SK-N-SH (cell line): ENCODE results near the gene NGLY1. TPM values are rescaled to one million over a fixed set of nuclear protein-coding genes. Genes with fewer than 3 reads are reported as not detected.

Experiments
- CTCF ChIA-PET: fragments of 300-600, 350-600 bp; formaldehyde crosslinking; extraction: SDS; loops from one replicate; lab custom pipeline; 2021; lab: Yijun Ruan, JAX
- POLR2A ChIA-PET: fragments of 350-600 bp; sonication (Branson Sonifier 250); formaldehyde crosslinking; extraction: SDS; loops from one replicate; lab custom pipeline; 2020; ENCODE audit warnings: antibody characterized with exemption, inconsistent platforms; lab: Yijun Ruan, JAX
- DNase-seq: peaks from one replicate; pipeline ENCODE4 v3.0.0; 2012
- H2AFZ ChIP-seq: fragments of 200-600 bp; sonication (generic); 2 replicates; pipeline ENCODE4 v1.8.1; 2016; ENCODE audit warnings: antibody characterized with exemption, mild to moderate bottlenecking, low read depth
- H3F3A ChIP-seq: fragments of 200-600 bp; sonication (generic); replicated peaks from 2 replicates; pipeline ENCODE3; 2016; ENCODE audit warnings: antibody characterized with exemption, mild to moderate bottlenecking; ENCODE audit not compliant: insufficient read depth
- H3K27ac ChIP-seq, 2 experiments: fragments of 200-500 bp in 1 of 2; fragments of 200-600 bp in 1 of 2; sonication (Bioruptor generic) in 1 of 2; sonication (generic), shearing (Covaris generic) in 1 of 2; 2 replicates each; pipeline versions ENCODE4 v1.5.1 to v1.6.1; 2014 to 2016; ENCODE audit warnings: low read depth in 2 of 2, inconsistent platforms in 1 of 2, low read length in 1 of 2, mild to moderate bottlenecking in 1 of 2, mixed read lengths in 1 of 2
- H3K27me3 ChIP-seq: fragments of 200-600 bp; sonication (generic), shearing (Covaris generic); 2 replicates; pipeline ENCODE4 v1.6.1; 2016; ENCODE audit warnings: mixed run types; ENCODE audit not compliant: insufficient read depth
- H3K36me3 ChIP-seq, 2 experiments: fragments of 200-500 bp in 1 of 2; fragments of 200-600 bp in 1 of 2; sonication (Bioruptor generic) in 1 of 2; sonication (generic) in 1 of 2; replicated peaks in 1 of 2; 2 replicates each; pipeline versions ENCODE3 to v1.5.1; 2014 to 2016; ENCODE audit warnings: low read length in 1 of 2, mild to moderate bottlenecking in 1 of 2; ENCODE audit not compliant: insufficient read depth in 2 of 2, control insufficient read depth in 1 of 2
- H3K4me1 ChIP-seq, 2 experiments: fragments of 200-500 bp in 1 of 2; fragments of 200-600 bp in 1 of 2; sonication (Bioruptor generic) in 1 of 2; sonication (generic), shearing (Covaris generic) in 1 of 2; 2 replicates each; pipeline versions ENCODE4 v1.5.1 to v1.6.1; 2014 to 2016; ENCODE audit warnings: low read depth in 1 of 2, low read length in 1 of 2, mixed run types in 1 of 2; ENCODE audit not compliant: insufficient read depth in 2 of 2, control insufficient read depth in 1 of 2
- H3K4me2 ChIP-seq: fragments of 200-600 bp; sonication (generic), shearing (Covaris generic); 2 replicates; pipeline ENCODE4 v1.6.1; 2017; ENCODE audit warnings: mixed run types
- H3K4me3 ChIP-seq, 2 experiments: fragments of 200-500 bp in 1 of 2; fragments of 200-600 bp in 1 of 2; sonication (Bioruptor generic) in 1 of 2; sonication (generic), shearing (Covaris generic) in 1 of 2; 2 replicates each; pipeline versions ENCODE4 v1.5.1 to v1.8.1; 2014 to 2016; ENCODE audit warnings: low read depth in 2 of 2, inconsistent platforms in 1 of 2, low read length in 1 of 2, mild to moderate bottlenecking in 1 of 2, mixed read lengths in 1 of 2, moderate library complexity in 1 of 2
- H3K79me2 ChIP-seq: fragments of 200-600 bp; sonication (generic); 2 replicates; pipeline ENCODE4 v1.8.1; 2017; ENCODE audit warnings: mild to moderate bottlenecking; ENCODE audit not compliant: insufficient read depth
- H3K9ac ChIP-seq: fragments of 200-600 bp; sonication (generic); 2 replicates; pipeline ENCODE4 v1.6.1; 2017; ENCODE audit warnings: mixed run types
- H3K9me2 ChIP-seq: fragments of 200-600 bp; sonication (generic); 2 replicates; pipeline ENCODE4 v1.6.1; 2017; ENCODE audit warnings: mixed run types
- H3K9me3 ChIP-seq: fragments of 200-600 bp; sonication (generic); 2 replicates; pipeline ENCODE4 v1.6.1; 2017; ENCODE audit warnings: mixed run types, mild to moderate bottlenecking, moderate library complexity
- H4K20me1 ChIP-seq: fragments of 200-600 bp; sonication (generic); 2 replicates; pipeline ENCODE4 v1.6.1; 2017; ENCODE audit warnings: mild to moderate bottlenecking, mixed run types; ENCODE audit not compliant: insufficient read depth
- CHD2 ChIP-seq: fragments of 150-350 bp; IDR thresholded peaks from 2 replicates; pipeline ENCODE4 v1.6.1; 2018; ENCODE audit warnings: low read length; ENCODE audit not compliant: partially characterized antibody
- ELF1 ChIP-seq: IDR thresholded peaks from 2 replicates; pipeline ENCODE4 v1.4.0; 2012
- FOSL2 ChIP-seq: IDR thresholded peaks from 2 replicates; pipeline ENCODE4 v1.4.0; 2012; ENCODE audit warnings: low read depth, mild to moderate bottlenecking, moderate library complexity, borderline replicate concordance
- GABPA ChIP-seq: IDR thresholded peaks from 2 replicates; pipeline ENCODE4 v1.4.0; 2012; ENCODE audit warnings: low read depth, mild to moderate bottlenecking
- GATA2 ChIP-seq: sonication (generic); formaldehyde crosslinking; IDR thresholded peaks from 2 replicates; pipeline ENCODE4 v1.5.0; 2020; ENCODE audit warnings: mild to moderate bottlenecking, missing genetic modification reagents
- IRF3 ChIP-seq: fragments of 150-350 bp; IDR thresholded peaks from 2 replicates; pipeline ENCODE4 v1.6.1; 2016; ENCODE audit warnings: mild to moderate bottlenecking, low read depth, low read length
- MAX ChIP-seq: IDR thresholded peaks from 2 replicates; pipeline ENCODE4 v1.4.0; 2012; ENCODE audit warnings: low read depth
- MEF2A ChIP-seq: IDR thresholded peaks from 2 replicates; pipeline ENCODE4 v1.4.0; 2012; ENCODE audit warnings: low read depth, borderline replicate concordance
- NFIC ChIP-seq: IDR thresholded peaks from 2 replicates; pipeline ENCODE4 v1.4.0; 2012; ENCODE audit warnings: borderline replicate concordance
- POLR2AphosphoS5 ChIP-seq: IDR thresholded peaks from 2 replicates; pipeline ENCODE4 v1.6.1; 2012; ENCODE audit warnings: low read depth, low read length
- RCOR1 ChIP-seq: fragments of 150-350 bp; IDR thresholded peaks from 2 replicates; pipeline ENCODE4 v1.6.1; 2017; ENCODE audit warnings: antibody characterized with exemption, low read length
- RFX5 ChIP-seq: IDR thresholded peaks from 2 replicates; pipeline ENCODE4 v1.6.1; 2012; ENCODE audit warnings: mild to moderate bottlenecking, improper control_type of control experiment, low read length
- RXRA ChIP-seq: IDR thresholded peaks from 2 replicates; pipeline ENCODE4 v1.4.0; 2012; ENCODE audit warnings: low read depth, mild to moderate bottlenecking, borderline replicate concordance
- SIN3A ChIP-seq: IDR thresholded peaks from 2 replicates; pipeline ENCODE4 v1.6.1; 2012; ENCODE audit warnings: low read depth, mild to moderate bottlenecking, low read length, moderate library complexity, borderline replicate concordance
- SMC3 ChIP-seq: IDR thresholded peaks from 2 replicates; pipeline ENCODE4 v1.6.1; 2012; ENCODE audit warnings: low read depth, low read length, improper control_type of control experiment
- TCF12 ChIP-seq: IDR thresholded peaks from 2 replicates; pipeline ENCODE4 v1.4.0; 2012
- USF1 ChIP-seq: IDR thresholded peaks from 2 replicates; pipeline ENCODE4 v1.4.0; 2012; ENCODE audit warnings: low read depth, borderline replicate concordance
- USF2 ChIP-seq: fragments of 150-350 bp; IDR thresholded peaks from 2 replicates; pipeline ENCODE4 v1.6.1; 2017; ENCODE audit warnings: antibody characterized with exemption, low read length, low read depth, borderline replicate concordance
- YY1 ChIP-seq: IDR thresholded peaks from 2 replicates; pipeline ENCODE4 v1.4.0; 2012; ENCODE audit warnings: low read depth, mild to moderate bottlenecking
- WGBS: methylation state at CpG from one replicate; pipeline ENCODE4 v1.1.6; 2017; ENCODE audit warnings: low lambda C conversion rate; 5-methylcytosine and 5-hydroxymethylcytosine counted together
- polyA plus RNA-seq, 3 experiments: library from polyadenylated mRNA; depleted of rRNA; stranded (reverse); fragments of >200 nt; gene quantifications; 2 replicates each; pipeline ENCODE4 v1.2.3, GENCODE V29; 2012
- TF ChIP-seq, protein P1 (sequence below): fragments of 200-600 bp; sonication (generic); IDR thresholded peaks from 2 replicates; pipeline ENCODE4 v1.6.1; 2017; ENCODE audit warnings: antibody characterized with exemption, mild to moderate bottlenecking, moderate library complexity

NGLY1 gene
- polyA plus RNA-seq, 1 of the 3 experiments (the other 2 are of a cell fraction), result 6.0 TPM

DNA sequence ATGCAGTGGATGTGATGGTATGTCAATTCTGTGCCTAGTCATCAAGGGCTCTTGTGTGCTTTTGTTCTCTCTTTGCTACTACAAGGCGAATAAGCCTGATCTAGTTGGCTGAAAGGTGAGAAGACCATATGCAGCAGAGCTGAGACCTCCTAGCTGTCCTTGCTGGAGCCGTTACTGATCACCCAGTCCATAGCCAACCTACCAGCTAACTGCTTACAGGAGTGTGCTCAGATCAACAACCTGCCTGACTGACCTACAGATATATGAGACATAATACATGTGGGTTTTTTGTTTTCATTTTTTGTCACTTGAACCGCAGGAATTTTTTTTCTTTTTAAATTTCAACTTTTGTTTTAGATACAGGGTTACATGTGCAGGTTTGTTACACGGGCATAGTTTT lies 29.4 kb upstream of the NGLY1 start:
- Histone ChIP-seq H3K9me2 (no peaks in the 10 kb centered on the region), H3K36me3 (no peaks in the 10 kb centered on the region), H3K27ac (no peak overlapping the region), H3K9me3 (no peaks in the 10 kb centered on the region), H3F3A (no peaks in the 10 kb centered on the region), H3K9ac (no peak overlapping the region), H2AFZ (no peak overlapping the region), H3K4me2 (no peak overlapping the region), H3K27me3 (no peaks in the 10 kb centered on the region; the same call in 1 of the 2 replicates), H3K4me3 (no peak overlapping the region), H3K4me1 (no peaks in the 10 kb centered on the region), H3K79me2 (no peaks in the 10 kb centered on the region), H4K20me1 (no peaks in the 10 kb centered on the region)
- no peak for DNase-seq
- WGBS, result 59% methylated on average over 4 of the region's 4 CpGs
- ChIA-PET CTCF (no interaction called here), POLR2A (no interaction called here)
- TF ChIP-seq YY1 (no peak), RCOR1 (no peak), USF2 (no peak), IRF3 (no peak), RXRA (no peak), CHD2 (no peak), SIN3A (no peak), MEF2A (no peak), ELF1 (no peak), GABPA (no peak), SMC3 (no peak), FOSL2 (no peak), TCF12 (no peak), POLR2AphosphoS5 (no peak), USF1 (no peak), GATA2 (CRISPR knock-in tag) (no peak), RFX5 (no peak), NFIC (no peak), MAX (no peak)
- TF ChIP-seq, protein P1, sequence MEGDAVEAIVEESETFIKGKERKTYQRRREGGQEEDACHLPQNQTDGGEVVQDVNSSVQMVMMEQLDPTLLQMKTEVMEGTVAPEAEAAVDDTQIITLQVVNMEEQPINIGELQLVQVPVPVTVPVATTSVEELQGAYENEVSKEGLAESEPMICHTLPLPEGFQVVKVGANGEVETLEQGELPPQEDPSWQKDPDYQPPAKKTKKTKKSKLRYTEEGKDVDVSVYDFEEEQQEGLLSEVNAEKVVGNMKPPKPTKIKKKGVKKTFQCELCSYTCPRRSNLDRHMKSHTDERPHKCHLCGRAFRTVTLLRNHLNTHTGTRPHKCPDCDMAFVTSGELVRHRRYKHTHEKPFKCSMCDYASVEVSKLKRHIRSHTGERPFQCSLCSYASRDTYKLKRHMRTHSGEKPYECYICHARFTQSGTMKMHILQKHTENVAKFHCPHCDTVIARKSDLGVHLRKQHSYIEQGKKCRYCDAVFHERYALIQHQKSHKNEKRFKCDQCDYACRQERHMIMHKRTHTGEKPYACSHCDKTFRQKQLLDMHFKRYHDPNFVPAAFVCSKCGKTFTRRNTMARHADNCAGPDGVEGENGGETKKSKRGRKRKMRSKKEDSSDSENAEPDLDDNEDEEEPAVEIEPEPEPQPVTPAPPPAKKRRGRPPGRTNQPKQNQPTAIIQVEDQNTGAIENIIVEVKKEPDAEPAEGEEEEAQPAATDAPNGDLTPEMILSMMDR, result no peak
